GM12874 (cell line): Measurements from ENCODE around the gene BAK1.
A peak's percentile ranks its signal among the peaks of the same experiment; 100 is the strongest.

Experiments
- CTCF ChIP-seq: IDR thresholded peaks from 2 replicates; pipeline ENCODE4 v1.5.1; 2011; ENCODE audit warnings: low read depth, mild to moderate bottlenecking, control low read depth, low read length, moderate library complexity; ENCODE audit not compliant: insufficient read depth

The BAK1 gene

GRCh38 chr6:33579828-33580714, at the start of gene BAK1:
Gene BAK1 (minus strand): TSS chr6:33580276. CDS start chr6:33577604, 2,672 bp downstream.
- TF ChIP-seq CTCF, result peak; percentile 61

GRCh38 chr6:33628401-33628964, 48.4 kb upstream of the BAK1 start:
- no peak for TF ChIP-seq CTCF

GRCh38 chr6:33627876-33628275, 47.8 kb upstream of the BAK1 start:
- TF ChIP-seq CTCF, result no peak

- TF ChIP-seq CTCF, result no peak
Observed at GRCh38 chr6:33624856-33625255, 44.8 kb upstream of the BAK1 start.

GRCh38 chr6:33623895-33624381, 43.9 kb upstream of the BAK1 start:
- no peak for TF ChIP-seq CTCF

- TF ChIP-seq CTCF, result no peak
Observed at GRCh38 chr6:33622456-33623431, 42.7 kb upstream of the BAK1 start.
